ENCODE data around the gene UBE2F. TPM values are rescaled to one million over a fixed set of nuclear protein-coding genes. Genes with fewer than 3 reads are reported as not detected.

The UBE2F gene
- total RNA-seq, 3 donors from 2014 or later = 62.6 to 66.9 (median 64.0) TPM

- Histone ChIP-seq H3K9me3 (no peaks in the 10 kb centered on the region), H3K27ac (no peak overlapping the region), H3K4me1 (no peaks in the 10 kb centered on the region), H3K27me3 (no peaks in the 10 kb centered on the region), H3K4me3 (no peak overlapping the region), H3K36me3 (no peaks in the 10 kb centered on the region)
- DNase-seq (ENCODE audit: low spot score in 2 of 2) = no peak
- TF ChIP-seq POLR2AphosphoS5 (IDR thresholded peaks at IDR 0.05) = no peak
- no peak for TF ChIP-seq POLR2A (IDR thresholded peaks at IDR 0.05)
- no peak for TF ChIP-seq CTCF (IDR thresholded peaks at IDR 0.05)
- intact Hi-C loops (cut with DNase I; ENCODE audit: low total_unique reads) = no loop called here
These were observed 75.3 kb downstream of the UBE2F start for GRCh38 chr2:238042090-238042489.

GRCh38 chr2:238042849-238043584 lies 76.2 kb downstream of the UBE2F start:
- no peak for DNase-seq (ENCODE audit: low spot score in 2 of 2)

GRCh38 chr2:238043851-238044250 lies 77.0 kb downstream of the UBE2F start:
- Histone ChIP-seq H3K4me1 (no peaks in the 10 kb centered on the region), H3K27me3 (no peaks in the 10 kb centered on the region), H3K9me3 (no peaks in the 10 kb centered on the region), H3K36me3 (no peaks in the 10 kb centered on the region), H3K27ac (no peak overlapping the region), H3K4me3 (no peak overlapping the region)
- TF ChIP-seq POLR2AphosphoS5 (IDR thresholded peaks at IDR 0.05) = no peak
- TF ChIP-seq POLR2A (IDR thresholded peaks at IDR 0.05) = no peak
- TF ChIP-seq CTCF (IDR thresholded peaks at IDR 0.05) = no peak
- no peak for DNase-seq (ENCODE audit: low spot score in 2 of 2)
- intact Hi-C loops (cut with DNase I; ENCODE audit: low total_unique reads) = no loop called here

More at GRCh38 chr2:238042849-238043584, 76.2 kb downstream of the UBE2F start:
- Histone ChIP-seq H3K4me1 (no peaks in the 10 kb centered on the region), H3K27me3 (no peaks in the 10 kb centered on the region), H3K9me3 (no peaks in the 10 kb centered on the region), H3K27ac (no peak overlapping the region), H3K36me3 (no peaks in the 10 kb centered on the region), H3K4me3 (no peak overlapping the region)
- intact Hi-C loops (cut with DNase I; ENCODE audit: low total_unique reads) = no loop called here
- TF ChIP-seq POLR2AphosphoS5 (IDR thresholded peaks at IDR 0.05) (no peak), CTCF (IDR thresholded peaks at IDR 0.05) (no peak), POLR2A (IDR thresholded peaks at IDR 0.05) (no peak)

GRCh38 chr2:238045575-238045974 lies 78.8 kb downstream of the UBE2F start:
- DNase-seq (ENCODE audit: low spot score in 2 of 2) = no peak
- Histone ChIP-seq H3K27ac (no peak overlapping the region), H3K4me1 (no peaks in the 10 kb centered on the region), H3K36me3 (no peaks in the 10 kb centered on the region), H3K4me3 (no peak overlapping the region), H3K9me3 (no peaks in the 10 kb centered on the region), H3K27me3 (no peaks in the 10 kb centered on the region)
- intact Hi-C loops (cut with DNase I; ENCODE audit: low total_unique reads) = no loop called here
- TF ChIP-seq POLR2A (IDR thresholded peaks at IDR 0.05) = no peak
- TF ChIP-seq POLR2AphosphoS5 (IDR thresholded peaks at IDR 0.05) = no peak
- TF ChIP-seq CTCF (IDR thresholded peaks at IDR 0.05) = no peak

- H3K9me3 ChIP-seq = no peaks in the 10 kb centered on the region
- no peak overlapping the region for H3K27ac ChIP-seq
- no peak overlapping the region for H3K4me3 ChIP-seq
- intact Hi-C loops (cut with DNase I; ENCODE audit: low total_unique reads) = no loop called here
- no peaks in the 10 kb centered on the region for H3K36me3 ChIP-seq
- TF ChIP-seq POLR2AphosphoS5 (IDR thresholded peaks at IDR 0.05) (no peak), POLR2A (IDR thresholded peaks at IDR 0.05) (no peak), CTCF (IDR thresholded peaks at IDR 0.05) (no peak)
- DNase-seq (ENCODE audit: low spot score in 2 of 2) = no peak
- H3K27me3 ChIP-seq = no peaks in the 10 kb centered on the region
- no peaks in the 10 kb centered on the region for H3K4me1 ChIP-seq
These were observed 80.0 kb downstream of the UBE2F start for GRCh38 chr2:238046725-238047270.

Data from breast epithelium (tissue), 4 donors.